GOT3 (cell line): ENCODE data around the gene DBN1.
"Not testable (repeated sequence)": the region's sequence is repeated elsewhere in the genome, so short reads cannot be mapped to it uniquely, and the experiment has no call there.

Experiments
- DNase-seq: peaks from one replicate; lab custom pipeline; 2025; ENCODE audit warnings: mixed read lengths; lab: John Stamatoyannopoulos, UW

Gene DBN1

DNA sequence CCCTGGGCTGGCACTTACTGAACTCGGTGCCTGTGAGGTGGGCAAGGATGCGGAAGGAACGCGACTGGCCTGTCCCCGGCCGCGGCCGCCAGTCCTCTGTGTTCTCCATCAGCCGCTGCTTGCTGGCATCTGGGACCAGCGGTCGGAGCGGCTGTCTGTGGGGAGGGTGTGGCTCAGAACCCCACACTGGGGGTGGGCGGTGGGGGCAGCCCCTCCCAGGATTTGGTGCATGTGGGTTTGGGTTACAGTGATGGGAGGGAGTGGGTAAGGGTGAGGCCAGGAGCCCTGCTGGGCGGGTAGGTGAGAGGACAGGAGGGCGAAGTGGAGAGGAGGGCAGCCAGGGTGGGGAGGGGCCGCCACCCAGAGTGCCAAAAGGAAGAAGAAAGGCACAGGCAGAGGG is 17.6 kb upstream of the DBN1 start:
- DNase-seq, result no peak

DNA sequence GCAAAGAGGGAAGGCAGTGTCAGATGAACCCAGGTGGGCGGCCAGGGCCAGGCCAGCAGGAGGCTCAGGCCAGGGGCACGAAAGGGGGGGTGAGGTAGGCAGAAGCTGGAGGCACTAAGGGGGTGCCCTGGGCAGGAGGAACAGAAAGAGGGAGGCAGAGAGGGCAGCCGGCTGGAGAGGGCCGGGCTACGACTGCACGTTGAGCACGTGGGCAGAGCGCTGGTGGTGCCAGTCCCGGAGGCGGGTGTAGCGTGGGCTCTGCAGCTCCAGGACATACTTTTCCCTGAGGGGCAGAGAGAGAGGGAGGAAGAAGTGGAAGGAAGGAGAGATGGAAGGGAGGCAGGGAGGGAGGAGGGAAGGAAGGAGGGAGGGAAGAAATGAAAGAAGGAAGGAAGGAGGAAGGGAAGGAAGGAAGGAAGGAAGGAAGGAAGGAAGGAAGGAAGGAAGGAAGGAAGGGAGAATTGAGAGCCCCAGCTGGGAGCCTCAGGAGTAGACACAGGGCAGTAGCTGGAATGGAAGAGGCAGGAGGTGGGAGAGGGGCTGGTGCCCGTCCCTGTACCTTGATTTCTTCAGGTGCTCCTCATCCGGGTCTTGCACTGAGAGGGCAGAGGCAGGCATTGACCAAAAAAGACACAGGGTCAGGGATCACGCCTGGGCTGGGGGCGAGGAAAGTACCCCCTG is 17.0 kb upstream of the DBN1 start:
- no peak for DNase-seq

DNA sequence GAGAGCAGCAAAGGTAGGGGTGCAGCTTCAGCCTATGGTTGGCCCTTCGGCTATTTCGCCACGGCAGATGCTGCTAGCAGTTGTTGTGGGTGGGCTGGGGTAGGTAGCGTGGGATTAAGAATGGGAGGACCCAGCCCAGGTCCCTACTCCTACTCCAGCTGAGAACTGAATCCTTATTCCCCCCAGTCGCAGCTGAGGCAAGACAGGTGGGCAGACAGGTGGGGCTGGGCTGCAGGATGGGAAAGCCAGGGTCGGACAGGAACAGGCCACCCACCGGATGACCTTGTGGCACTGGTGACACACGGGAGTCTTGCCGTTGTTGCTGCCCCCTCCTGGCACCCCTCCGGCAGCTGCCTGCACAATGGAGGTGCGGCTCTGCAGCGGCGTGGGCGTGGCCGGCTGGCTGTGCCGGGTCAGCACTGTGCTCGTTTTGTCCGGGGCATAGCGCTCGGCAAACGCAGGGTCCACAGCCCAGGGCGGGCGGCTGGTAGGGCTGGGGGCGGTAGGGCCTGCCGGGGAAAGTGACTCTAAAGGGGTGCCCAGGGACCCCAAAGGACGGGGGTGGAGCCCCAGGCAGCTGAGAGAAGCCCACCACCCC is 15.8 kb upstream of the DBN1 start:
- no peak for DNase-seq

DNA sequence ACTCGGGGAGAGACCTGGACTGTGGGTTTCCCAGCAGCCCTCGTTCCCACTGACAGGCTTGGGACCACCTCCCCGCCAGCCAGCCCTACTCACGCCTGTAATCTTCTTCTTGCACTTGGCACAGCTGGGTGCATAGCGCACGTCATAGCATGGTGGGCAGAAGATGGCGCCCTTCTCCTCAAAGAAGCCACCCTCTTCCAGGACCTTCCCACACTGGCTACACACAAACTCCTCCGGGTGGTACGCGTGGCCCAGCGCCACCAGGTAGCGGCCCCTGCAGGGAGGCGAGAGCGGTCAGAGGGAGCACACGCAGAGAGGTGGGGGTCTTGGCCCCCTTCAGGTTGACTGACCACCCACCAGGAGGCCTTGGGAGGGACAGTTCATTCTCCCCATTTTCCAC is 14.5 kb upstream of the DBN1 start:
- DNase-seq, result no peak

DNA sequence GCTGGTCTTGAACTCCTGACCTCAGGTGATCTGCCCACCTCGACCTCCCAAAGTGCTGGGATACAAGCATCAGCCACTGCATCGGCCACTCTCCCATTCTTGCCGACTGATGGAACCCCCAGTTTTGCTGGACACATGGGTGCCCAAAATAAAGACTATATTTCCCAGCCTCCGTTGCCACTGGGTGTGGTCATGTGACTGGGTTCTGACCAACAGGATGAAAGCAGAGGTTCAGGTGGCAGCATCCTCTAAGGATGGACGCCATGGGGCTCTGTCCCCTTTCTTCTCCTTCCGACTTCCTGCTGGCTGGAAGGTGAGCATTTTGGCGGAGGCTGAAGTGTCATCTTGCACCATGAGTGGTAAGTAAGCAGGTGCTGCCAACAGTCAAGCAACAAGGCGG is 13.7 kb upstream of the DBN1 start:
- no peak for DNase-seq

DNA sequence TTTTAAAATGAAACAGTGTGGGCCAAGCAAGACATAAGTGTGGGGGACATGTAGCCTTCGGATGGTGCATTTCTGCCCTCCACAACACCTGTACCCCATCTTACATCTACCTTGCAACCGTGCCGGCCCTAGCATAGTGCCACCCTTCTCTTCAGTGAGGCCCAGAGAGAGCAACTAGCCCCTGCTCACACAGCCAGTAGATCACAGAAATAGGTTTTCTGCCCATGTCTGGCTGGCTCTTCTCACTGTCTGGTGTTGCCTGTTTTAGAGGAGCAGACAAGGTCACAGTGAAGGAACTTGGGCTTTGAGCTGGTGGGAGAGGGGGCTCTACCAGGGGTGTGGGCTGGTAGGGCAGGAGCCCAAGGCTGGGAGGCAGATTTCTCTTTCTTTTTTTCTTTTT is 12.8 kb upstream of the DBN1 start:
- DNase-seq, result no peak

DNA sequence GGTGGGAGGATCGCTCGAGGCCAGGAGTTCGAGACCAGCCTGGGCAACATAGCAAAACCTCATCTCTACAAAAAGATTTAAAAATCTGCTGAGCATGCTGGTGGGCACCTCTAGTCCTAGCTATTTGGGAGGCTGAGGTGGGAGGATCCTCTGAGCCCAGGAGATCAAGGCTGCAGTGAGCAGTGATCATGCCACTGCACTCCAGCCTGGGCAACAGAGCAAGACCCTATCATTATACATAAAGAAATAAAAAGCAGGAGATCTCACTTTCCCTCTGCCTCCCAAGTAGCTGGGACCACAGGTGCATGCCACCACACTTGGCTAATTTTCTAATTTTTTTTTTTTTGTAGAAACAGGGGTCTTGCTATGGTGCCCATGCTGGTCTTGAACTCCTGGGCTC is 12.3 kb upstream of the DBN1 start:
- not testable (repeated sequence) for DNase-seq

DNA sequence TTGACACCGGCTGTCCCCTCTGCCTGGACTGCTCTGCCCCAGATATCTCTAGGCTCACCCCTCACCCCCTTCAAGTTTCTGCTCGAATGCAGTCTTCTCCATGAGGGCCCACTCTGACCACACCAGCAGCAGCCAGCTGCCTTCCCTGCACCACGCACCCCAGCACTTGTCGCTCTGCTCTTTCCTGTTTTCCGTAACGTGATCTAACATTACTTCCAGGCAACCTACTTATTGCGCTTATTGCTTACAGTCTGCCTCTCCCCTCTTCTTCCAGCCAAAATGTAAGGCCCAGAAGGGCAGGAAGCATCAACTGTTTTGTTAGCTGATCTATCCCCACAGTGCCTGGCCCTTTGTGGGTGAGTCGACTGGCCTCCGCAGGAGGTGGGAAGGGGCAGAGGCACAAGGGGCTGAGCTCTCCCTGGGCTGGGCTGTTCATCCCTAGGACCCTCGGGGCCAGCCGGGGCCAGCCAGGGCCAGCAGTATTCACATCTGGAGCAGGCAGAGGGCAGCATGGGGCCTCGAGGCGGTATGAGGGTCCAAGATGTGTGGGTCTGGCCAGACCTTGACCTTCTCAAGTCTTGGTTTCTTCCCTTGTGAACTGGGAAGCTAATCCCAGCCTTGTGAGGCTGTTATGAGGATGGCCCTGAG is 11.6 kb upstream of the DBN1 start:
- no peak for DNase-seq

DNA sequence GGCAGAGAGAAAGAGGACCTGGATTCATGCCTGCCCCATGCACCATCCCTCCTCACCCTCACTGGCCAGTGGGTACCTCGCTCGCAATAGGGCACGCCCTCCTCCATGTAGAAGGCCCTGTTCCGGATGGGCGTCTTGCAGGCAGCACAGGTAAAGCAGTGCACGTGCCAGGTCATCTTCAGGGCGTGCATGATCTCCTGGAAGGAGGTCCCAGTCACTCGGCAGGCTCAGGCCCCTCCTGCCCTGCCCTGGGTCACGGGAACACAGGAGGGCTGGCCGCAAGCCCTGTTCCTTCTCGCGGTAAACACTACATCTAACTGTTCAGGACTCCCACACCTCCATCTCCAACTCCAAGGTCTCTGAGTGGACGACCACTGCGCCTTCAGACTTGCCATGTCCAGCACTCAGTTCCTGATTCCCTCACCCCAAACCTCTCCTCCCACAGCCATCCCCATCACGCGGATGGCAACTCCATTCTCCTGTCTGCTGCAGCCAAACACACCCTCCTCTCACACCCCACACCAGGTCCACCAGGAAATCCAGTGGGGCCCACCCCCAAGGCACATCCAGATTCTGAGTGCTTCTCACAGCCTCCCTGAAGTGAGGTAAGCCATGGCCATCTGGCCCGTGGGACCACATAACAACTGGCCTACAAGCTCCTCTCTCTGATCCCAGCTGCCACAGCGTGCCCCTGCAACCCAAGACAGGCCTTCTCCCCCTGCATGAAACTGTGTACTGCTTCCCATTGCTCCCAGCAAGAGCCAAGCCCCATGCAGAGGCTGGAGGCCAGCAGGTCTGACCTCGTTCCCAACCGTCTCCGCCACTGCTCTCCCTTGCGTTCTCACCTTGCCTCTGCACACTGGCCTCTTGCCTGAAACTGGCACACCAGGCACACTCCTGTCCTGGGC is 10.8 kb upstream of the DBN1 start:
- no peak for DNase-seq

DNA sequence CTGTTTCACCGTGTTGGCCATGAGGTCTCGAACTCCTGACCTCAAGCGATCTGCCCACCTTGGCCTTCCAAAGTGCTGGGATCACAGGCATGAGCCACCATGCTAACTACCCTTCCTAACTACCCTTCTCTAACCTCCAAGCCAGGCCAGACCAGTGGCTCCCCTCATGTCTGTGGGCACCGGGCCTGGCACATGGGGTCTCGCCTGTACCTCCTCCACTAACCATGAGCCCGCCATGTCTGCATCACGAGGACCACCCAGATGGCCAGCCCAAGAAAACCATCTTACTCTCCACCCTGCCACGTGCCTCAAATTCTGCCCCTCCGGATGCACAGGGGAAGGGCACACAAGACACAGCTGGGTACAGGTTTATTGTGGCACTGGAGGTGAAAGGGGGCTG is 9.6 kb upstream of the DBN1 start:
- DNase-seq, result no peak

DNA sequence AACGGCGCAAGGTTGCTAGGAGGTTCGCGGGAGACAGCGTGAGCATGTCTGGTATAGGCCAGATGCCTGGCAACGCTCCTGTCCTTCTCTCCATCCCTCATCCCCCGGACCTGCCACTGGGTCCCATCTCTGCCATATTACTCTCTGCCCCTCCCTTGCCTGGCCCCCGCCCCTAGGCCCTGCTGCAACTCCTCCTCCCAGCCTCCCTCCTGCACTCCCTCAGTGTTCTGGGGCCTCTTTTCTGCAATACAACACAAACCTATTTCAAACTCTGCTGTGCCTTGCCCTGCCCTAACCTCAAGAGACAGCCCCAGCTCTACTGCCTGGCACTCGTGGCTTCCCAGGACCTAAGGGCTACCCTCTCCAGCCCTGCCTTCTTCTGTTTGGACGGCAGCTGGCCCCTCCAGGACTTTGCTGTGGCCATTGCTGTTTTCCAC is 8.9 kb upstream of the DBN1 start:
- no peak for DNase-seq

DNA sequence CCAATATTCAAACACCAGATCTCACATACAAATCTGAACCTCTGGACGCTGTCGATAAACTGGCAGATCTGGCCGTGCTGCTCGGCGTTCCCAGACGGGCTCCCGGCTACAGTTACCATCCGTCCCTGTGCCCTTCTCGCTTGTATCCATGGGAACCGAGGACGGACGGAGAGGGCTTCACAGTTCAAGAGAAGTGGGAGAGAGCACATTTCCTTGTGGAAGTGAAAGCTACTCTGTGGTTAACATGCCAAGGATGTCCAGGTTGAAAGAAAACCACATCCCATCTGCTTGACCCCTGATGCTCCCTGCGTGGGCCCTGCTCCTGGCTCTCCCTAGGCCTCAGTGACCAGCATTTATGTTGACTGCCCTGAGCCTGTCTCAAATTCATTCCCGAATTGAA is 6.3 kb upstream of the DBN1 start:
- no peak for DNase-seq

DNA sequence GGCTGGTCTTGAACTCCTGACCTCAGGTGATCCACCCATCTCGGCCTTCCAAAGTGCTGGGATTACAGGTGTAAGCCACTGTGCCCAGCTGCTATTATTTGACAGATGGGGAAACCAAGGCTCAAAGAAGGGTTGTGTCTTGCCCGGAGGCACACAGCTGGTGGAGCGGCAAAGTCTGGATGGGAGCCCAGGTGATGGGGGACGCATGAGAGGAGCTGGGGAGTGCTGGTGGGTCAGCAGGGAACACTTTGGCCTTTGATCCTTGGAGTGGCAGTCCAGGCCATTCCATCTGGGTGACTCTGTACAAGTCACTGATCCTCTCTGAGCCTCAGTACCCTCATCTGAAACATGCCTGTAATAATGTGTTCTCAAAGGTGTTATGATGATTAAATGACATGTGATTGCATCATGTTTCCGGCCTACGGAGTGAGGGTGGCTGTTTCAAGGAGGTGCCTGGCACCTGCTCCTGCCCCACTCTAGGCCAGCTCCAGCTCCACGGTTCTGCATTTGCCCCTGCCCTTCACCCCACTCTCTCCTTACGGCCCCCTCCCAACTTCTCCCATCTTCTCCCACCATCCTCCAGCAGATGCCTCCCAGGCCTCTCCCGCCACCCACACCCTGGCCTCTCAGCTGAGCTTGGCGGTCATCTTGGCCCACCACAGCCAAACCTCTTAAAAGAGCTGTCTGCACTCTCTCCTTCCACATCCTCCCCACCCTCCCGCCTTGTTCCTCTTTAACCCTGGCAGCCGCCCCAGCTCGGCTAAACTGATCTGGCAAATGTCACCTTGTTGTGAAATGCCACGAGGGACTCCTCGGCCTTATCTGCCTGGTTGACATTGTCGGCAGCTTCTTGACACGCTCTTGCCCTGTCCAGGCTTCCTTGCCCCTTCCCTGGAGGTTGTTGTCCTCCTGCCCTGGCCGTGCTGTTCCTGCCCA is 5.5 kb upstream of the DBN1 start:
- DNase-seq, result no peak

DNA sequence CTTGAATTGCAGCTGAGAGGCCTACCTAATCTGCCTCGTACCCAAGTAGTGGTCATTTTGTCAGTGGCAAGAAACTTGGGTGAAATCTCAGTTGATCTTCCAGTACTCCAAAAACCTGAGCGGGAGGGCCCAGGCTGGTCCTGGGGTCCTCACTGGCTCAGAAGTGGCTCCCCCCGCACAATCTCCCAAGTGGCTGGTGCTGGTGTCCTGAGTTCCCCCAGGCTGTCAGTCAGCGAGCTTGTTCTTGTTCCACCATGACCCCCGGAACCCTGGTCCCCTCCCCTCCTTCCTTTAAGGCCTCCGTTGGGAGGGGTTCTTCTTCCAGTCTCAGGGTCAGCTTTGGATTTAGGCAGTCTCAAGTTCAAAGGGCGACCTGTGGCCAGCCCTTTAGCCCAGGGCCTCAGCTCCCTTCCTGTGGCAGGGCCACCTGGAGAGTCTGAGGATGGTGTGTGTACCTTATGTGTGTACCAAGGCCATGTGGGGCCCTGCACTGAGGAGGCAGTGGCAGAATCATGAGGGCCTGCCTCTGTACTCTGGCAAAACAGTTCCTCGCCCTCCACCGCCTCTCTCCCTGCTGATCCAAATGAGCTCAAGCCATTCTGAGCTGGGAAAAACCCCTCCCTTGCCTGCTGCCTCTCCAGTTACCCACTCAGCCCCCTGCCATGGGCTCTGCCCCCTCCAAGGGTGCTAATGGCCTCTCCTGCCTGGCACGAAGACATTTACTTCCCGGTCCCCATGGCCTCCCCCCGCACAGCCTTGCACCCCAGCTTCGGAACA is 4.5 kb upstream of the DBN1 start:
- no peak for DNase-seq

DNA sequence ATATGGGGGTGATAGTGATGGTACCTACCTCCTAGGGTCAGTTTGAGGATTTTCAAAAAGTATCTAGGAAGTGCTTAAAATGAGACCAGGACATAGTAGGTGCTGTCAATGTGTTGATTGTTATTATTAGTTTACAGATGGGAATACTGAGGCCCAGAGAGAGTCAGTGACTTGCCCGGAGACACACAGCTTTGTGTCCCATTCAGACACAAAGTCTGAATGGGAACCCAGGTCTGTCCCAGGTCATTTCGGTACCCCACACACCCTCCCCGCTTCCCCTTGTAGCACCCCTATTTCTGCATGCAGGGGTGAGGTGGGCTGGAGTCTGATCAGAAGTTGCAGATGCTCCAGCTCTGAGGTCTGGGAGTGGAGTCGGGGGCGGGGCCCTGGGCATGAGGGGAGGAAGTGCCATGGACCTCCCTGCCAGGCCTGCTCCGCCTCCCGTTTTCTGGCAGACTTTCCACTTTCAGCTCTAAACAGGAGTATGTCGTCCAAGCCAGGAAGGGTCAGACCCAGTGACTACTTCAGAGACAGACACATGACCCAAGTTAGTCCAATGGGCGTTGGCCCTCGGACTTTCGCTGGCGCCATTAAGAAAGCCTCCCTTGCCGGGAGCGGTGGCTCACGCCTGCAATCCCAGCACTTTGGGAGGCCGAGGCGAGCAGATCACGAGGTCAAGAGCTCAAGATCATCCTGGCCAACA is 3.2 kb upstream of the DBN1 start:
- DNase-seq, result peak; percentile 64

DNA sequence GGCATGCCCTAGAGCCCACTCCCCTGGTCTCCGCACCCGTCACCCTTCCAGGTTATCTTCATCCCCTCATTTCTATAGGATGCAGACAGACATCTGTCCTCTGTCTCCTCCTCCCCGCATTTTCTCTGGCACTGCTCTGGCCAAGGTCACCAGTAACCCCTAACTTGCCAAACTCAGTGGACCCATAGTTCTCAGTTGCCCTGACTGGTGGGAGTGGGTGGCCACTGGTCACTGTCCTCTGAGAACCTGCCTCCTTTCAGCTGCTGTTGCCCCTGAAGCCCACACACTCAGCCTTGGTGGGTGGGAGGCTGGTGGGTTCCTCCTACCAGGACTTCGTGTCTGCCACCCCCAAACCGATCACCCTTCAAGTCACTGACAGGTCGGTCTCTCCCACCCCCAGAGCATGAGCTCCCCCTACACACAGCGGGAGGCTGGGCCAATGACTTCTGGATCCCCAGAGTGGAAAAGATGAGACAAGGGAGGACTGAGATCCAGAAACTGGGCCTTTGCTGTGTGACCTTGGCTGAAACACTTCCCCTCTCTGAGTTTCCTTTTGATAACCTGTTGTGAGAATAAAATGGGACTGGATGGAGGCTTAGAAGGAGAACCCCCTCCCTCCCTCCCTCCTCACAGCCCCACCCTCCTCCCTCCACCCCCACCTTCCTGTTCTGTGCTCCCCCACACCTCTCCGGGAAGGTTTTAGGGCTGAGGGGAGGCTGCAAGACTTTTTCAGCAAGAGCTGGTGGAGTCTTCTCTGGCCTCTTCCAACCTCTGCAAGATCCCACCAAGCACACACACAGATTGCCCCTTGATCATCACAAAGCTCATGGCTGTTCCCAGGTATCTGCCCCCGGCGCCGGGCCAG is 2.4 kb upstream of the DBN1 start:
- no peak for DNase-seq

DNA sequence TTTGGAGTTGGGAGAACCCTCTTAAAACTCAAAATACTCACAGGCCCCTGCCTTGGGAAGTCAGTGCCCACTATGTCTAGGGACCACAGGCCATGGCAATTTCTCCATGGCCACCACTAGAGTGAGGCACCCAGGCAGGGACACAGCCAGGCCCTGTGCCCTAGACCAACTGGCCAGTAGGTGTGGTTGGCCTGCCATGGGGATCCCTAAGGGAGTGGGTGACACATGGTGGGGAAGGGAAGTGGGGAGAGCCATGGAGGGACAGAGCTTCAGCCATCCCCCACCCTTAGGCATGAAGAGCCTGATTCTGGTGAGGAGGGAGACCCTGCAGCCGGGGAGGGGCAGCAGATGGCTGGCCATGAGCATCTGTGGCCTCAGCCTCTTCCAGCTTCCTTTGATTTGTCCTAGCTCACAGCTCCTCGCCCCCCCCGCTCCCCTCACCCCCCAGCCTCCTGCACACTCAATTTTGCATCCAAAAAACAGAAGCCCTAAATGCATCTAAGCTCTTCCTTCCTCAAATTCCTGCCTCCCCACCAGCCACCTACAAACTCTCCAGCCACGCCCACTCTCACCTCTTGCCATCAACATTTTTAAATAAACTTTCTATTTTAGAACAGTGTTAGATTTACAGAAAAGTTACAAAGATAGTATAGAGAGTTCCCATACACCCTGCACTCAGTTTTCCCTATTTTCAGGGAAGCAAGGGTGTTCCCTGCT is 1.6 kb upstream of the DBN1 start:
- no peak for DNase-seq

DNA sequence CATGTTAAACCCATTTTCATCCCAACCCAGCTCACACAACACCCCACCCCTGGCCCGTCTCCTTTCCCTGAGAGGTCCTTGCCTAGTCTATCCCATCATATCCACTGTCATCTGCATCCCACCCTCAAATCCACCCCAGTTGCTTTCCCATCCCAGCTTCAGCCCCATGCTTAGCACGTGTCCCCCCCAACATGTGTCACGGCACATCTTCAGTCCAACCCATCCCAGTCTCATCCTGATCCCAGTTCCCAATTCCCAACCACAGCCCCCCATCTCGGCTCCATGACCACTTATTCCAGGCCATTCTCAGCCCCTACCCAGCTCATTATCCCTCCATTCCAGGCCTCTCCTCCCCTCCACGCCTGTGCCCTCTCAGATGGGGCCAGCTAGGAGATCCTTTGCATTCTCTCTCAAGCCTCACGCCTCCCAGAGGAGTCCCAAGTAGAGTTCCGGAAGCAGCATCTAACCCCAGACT is 605 bp upstream of the DBN1 start:
- no peak for DNase-seq
